Kidney (tissue), 14 donors: Measurements from ENCODE around the gene TAOK1. TPM values are rescaled to one million over a fixed set of nuclear protein-coding genes. Genes with fewer than 3 reads are reported as not detected.

ENCODE experiments used
- DNase-seq, 5 donors: peaks; one replicate each; pipeline ENCODE4 v3.0.0-alpha.2; 2013 to 2020
- FAIRE-seq: peaks from 2 replicates; lab custom pipeline; 2012; peaks lifted over from hg19 to GRCh38; lab: Jason Lieb, UNC
- H3K27ac ChIP-seq, 2 donors: one replicate each; pipeline ENCODE4 v1.7.0; 2013; ENCODE audit warnings: low read depth in 2 of 2, low read length in 2 of 2, inconsistent platforms in 1 of 2
- H3K27me3 ChIP-seq: one replicate; pipeline ENCODE4 v1.7.1; 2013; ENCODE audit warnings: low read length, inconsistent platforms; ENCODE audit not compliant: control insufficient read depth, insufficient read depth
- H3K36me3 ChIP-seq, 3 donors: one replicate each; pipeline versions ENCODE4 v1.7.0 to v1.7.1; 2013; ENCODE audit warnings: low read length in 3 of 3, control low read depth in 1 of 3, inconsistent platforms in 1 of 3; ENCODE audit not compliant: insufficient read depth in 3 of 3, control insufficient read depth in 2 of 3
- H3K4me1 ChIP-seq, 3 donors: one replicate each; pipeline versions ENCODE4 v1.7.0 to v1.7.1; 2013; ENCODE audit warnings: low read length in 3 of 3, inconsistent platforms in 1 of 3, low read depth in 1 of 3; ENCODE audit not compliant: control insufficient read depth in 2 of 3, insufficient read depth in 2 of 3
- H3K4me3 ChIP-seq, 3 donors: one replicate each; pipeline versions ENCODE4 v1.7.0 to v1.8.1; 2013; ENCODE audit warnings: low read length in 3 of 3, control low read depth in 1 of 3, inconsistent platforms in 1 of 3
- H3K9ac ChIP-seq, 3 donors: one replicate each; pipeline versions ENCODE4 v1.7.0 to v1.7.1; 2013; ENCODE audit warnings: low read length in 3 of 3, control low read depth in 1 of 3, inconsistent platforms in 1 of 3
- H3K9me3 ChIP-seq, 3 donors: one replicate each; pipeline versions ENCODE4 v1.7.0 to v1.7.1; 2013; ENCODE audit warnings: low read length in 3 of 3, control low read depth in 1 of 3, inconsistent platforms in 1 of 3; ENCODE audit not compliant: control insufficient read depth in 2 of 3, insufficient read depth in 1 of 3
- intact Hi-C: fragments of 100-400 bp; cut with DNase I; formaldehyde crosslinking; loops from one replicate; pipeline ENCODE4 v1.11.1; 2022
- polyA plus RNA-seq: library from polyadenylated mRNA; stranded (reverse); fragments of 350-450 nt; fragmentation: Illumina TruSeq; extraction: RNeasy Lipid Tissue Mini Kit (QIAGEN cat#74804); gene quantifications from one replicate; pipeline ENCODE4 v1.2.3, GENCODE V29; 2014; ENCODE audit warnings: low read depth, low replicate concordance; ENCODE audit not compliant: insufficient read depth
- total RNA-seq: library from RNA; stranded (reverse); fragmentation: NEBNext Ultra II Directional; extraction: Animal tissue kit (Norgen Biotek cat#: 25700); gene quantifications from one replicate; pipeline ENCODE4 v1.2.1, GENCODE V29; 2021
- TF ChIP-seq, protein P1 (sequence below): IDR thresholded peaks from 3 replicates; pipeline ENCODE4 v1.5.1; 2012; ENCODE audit warnings: mild to moderate bottlenecking, moderate library complexity, borderline replicate concordance; ENCODE audit not compliant: insufficient read depth; ENCODE audit errors: extremely low read depth
- donor health status: control.
- donor health status: control.
- donor health status: control.
- donor health status: control.
- donor health status: control.
- donor health status: DM: yes; HTN: yes; CAD: no.
- donor health status: Normal renal cell carcinoma (clear cell type).

Gene TAOK1
- total and polyA plus RNA-seq, 2 donors from 2014 or later = 5.0 to 74.9 TPM

DNA sequence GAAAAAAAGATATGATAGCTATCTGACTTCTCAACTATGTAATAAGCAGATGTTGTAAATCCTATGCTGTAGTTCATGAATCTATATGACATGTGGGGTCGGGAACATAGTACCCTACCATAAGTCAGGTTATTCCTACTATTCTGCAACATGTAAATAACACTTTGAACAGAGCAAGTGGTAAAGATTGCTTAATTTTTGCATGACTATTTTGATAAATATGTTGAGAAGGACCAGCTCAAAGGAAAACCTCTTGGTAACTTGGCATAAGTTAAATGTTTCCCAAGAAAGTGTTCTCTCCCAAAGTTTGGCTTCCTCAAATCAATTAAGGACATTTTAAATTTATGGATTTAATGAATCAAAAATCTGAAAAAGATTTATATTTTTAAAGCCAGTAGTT lies 114.5 kb downstream of the TAOK1 start:
- peaks cover 6 to 41% (median 11%) of the 10 kb centered on the region in 3 donors for H3K36me3 ChIP-seq
- intact Hi-C loops = no loop called here
- TF ChIP-seq, protein P1, sequence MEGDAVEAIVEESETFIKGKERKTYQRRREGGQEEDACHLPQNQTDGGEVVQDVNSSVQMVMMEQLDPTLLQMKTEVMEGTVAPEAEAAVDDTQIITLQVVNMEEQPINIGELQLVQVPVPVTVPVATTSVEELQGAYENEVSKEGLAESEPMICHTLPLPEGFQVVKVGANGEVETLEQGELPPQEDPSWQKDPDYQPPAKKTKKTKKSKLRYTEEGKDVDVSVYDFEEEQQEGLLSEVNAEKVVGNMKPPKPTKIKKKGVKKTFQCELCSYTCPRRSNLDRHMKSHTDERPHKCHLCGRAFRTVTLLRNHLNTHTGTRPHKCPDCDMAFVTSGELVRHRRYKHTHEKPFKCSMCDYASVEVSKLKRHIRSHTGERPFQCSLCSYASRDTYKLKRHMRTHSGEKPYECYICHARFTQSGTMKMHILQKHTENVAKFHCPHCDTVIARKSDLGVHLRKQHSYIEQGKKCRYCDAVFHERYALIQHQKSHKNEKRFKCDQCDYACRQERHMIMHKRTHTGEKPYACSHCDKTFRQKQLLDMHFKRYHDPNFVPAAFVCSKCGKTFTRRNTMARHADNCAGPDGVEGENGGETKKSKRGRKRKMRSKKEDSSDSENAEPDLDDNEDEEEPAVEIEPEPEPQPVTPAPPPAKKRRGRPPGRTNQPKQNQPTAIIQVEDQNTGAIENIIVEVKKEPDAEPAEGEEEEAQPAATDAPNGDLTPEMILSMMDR = no peak

DNA sequence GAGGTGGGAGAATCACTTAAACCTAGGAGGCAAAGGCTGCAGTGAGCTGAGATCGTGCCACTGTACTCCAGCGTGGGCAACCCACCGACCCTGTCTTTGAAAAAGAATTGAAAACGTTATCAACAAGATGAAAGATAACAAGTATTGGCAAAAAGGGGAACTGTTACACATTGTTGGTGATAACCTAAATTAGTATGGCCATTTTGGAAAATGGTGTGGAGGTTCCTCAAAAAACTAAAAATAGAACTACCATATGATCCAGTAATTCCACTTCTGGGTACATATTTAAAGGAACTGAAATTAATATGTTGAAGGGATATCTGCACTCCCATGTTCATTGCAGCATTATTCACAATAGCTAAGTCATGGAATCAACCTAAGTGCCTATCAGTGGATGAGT lies 115.7 kb downstream of the TAOK1 start:
- intact Hi-C loops = no loop called here
- Histone ChIP-seq H3K4me1 (no peaks in the 10 kb centered on the region), H3K4me3 (no peak overlapping the region), H3K36me3 (peaks cover 2 to 42% (median 8%) of the 10 kb centered on the region in 3 donors), H3K27ac (no peak overlapping the region), H3K9me3 (no peaks in the 10 kb centered on the region), H3K9ac (no peak overlapping the region), H3K27me3 (no peaks in the 10 kb centered on the region)
- TF ChIP-seq, protein P1 = no peak
- FAIRE-seq (no peak), DNase-seq (no peak)

More for the DNA sequence above, 114.5 kb downstream of the TAOK1 start:
- no peak overlapping the region for H3K27ac ChIP-seq
- H3K4me3 ChIP-seq = no peak overlapping the region
- no peak overlapping the region for H3K9ac ChIP-seq
- no peak for DNase-seq
- H3K4me1 ChIP-seq = no peaks in the 10 kb centered on the region
- H3K9me3 ChIP-seq = no peaks in the 10 kb centered on the region
- no peak for FAIRE-seq
- no peaks in the 10 kb centered on the region for H3K27me3 ChIP-seq

DNA sequence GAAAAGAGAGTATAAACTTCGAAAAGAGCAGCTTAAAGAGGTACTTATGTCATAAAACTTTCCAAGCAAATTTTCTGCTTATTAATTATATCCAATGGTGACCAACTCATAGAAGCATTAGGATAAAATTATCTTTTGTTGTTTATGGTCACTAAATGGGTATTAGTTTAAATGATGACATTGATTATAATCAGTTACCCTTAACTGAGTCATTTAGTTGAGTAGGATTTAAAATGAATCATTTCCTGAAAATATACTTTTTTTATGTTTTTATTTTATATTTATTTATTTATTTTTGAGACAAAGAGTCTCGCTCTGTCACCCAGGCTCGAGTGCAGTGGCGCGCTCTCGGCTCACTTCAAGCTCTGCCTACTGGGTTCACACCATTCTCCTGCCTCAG lies 120.8 kb downstream of the TAOK1 start:
- DNase-seq (no peak), FAIRE-seq (no peak)
- Histone ChIP-seq H3K9ac (no peak overlapping the region), H3K9me3 (no peaks in the 10 kb centered on the region), H3K27ac (no peak overlapping the region), H3K27me3 (no peaks in the 10 kb centered on the region), H3K4me3 (no peak overlapping the region), H3K36me3 (peaks cover 0 to 36% (median 2%) of the 10 kb centered on the region in 3 donors), H3K4me1 (no peaks in the 10 kb centered on the region)
- TF ChIP-seq, protein P1 = no peak
- intact Hi-C loops = no loop called here

DNA sequence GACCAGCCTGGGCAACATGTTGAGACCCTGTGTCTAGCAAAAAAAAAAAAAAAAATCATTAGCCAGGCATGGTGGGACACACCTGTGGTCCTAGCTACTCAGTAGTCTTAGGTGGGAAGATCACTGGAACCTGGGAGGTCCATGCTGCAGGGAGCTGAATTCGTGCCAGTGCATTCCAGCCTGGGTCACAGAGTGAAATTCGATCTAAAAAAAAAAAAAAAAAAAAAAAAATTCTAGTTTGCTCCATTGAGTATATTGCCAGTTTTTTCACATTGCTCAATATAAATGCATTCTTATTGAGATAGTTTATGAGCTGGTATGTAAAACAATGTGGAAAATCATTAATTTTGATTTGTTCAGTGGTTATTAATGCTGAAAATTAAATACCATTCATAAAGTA lies 124.6 kb downstream of the TAOK1 start:
- Histone ChIP-seq H3K9ac (no peak overlapping the region), H3K4me3 (no peak overlapping the region), H3K27ac (no peak overlapping the region), H3K9me3 (no peaks in the 10 kb centered on the region), H3K27me3 (no peaks in the 10 kb centered on the region), H3K36me3 (peaks cover 2 to 22% (median 11%) of the 10 kb centered on the region in 3 donors), H3K4me1 (no peaks in the 10 kb centered on the region)
- DNase-seq = peak in 2 of 5 donors; percentile 7 to 21
- FAIRE-seq = no peak
- intact Hi-C loops = no loop called here
- TF ChIP-seq, protein P1 = no peak
